OCI-LY7 (cell line): ENCODE results near the gene NFKB1.

ENCODE experiments used
- CTCF ChIP-seq: fragments of 200-600 bp; sonication (generic); conservative IDR thresholded peaks from 2 replicates; pipeline ENCODE4 v1.5.1; 2014; ENCODE audit warnings: mild to moderate bottlenecking, antibody characterized with exemption, low read length, moderate library complexity, mixed read lengths
- EZH2phosphoT487 ChIP-seq: fragments of 200-600 bp; sonication (generic); IDR thresholded peaks from 2 replicates; pipeline ENCODE4 v1.6.1; 2018; ENCODE audit warnings: low read depth, borderline replicate concordance, mild to moderate bottlenecking, mixed run types, antibody characterized with exemption, low read length, moderate library complexity, mixed read lengths

GRCh38 chr4:102454268-102454667, 46.9 kb upstream of the NFKB1 start:
- no peak for TF ChIP-seq CTCF
- TF ChIP-seq EZH2phosphoT487, result no peak
